HG02870 (cell line): Measurements from ENCODE around the gene SH2D3C.

Experiments used
- ATAC-seq: cut with Tn5 transposase; IDR thresholded peaks from one replicate; pipeline ENCODE4 v1.9.1; 2021; ENCODE audit warnings: mild to moderate bottlenecking, moderate library complexity; ENCODE audit not compliant: unreplicated experiment

SH2D3C gene

DNA sequence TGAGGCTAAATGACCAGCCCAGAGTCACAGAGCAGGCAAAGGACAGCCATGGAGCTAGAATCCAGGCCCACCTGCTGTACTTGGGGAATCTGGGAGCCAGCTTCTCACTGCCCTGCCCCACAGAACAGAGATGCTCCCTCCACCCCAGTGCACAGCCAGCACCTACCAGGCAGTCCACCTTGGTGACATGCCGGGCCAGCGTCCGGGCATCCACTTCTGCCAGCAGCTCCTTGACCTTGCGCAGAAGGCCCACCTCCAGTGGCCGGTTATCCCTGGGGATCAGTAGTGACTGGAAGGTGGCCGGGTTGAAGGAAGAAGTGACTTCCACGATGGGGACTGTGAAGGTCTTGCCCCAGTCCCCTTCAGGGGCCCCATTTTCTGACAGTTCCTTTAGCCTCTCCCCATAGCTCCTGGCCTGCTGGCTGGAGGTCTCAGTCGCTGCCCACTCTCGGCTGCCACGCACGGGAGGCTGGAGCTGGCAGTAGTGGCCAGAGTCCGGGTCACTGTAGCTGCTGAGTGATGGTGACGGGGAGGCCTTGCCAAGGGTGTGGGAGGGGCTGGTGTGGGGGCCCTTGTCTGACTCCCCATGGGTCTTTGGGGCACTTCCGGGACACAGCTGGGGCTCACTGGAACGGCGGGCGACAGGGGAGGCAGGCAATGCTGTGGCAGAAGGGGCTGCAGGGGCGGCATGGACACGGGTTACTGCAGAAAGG is 33.9 kb downstream of the SH2D3C start:
- no peak for ATAC-seq

DNA sequence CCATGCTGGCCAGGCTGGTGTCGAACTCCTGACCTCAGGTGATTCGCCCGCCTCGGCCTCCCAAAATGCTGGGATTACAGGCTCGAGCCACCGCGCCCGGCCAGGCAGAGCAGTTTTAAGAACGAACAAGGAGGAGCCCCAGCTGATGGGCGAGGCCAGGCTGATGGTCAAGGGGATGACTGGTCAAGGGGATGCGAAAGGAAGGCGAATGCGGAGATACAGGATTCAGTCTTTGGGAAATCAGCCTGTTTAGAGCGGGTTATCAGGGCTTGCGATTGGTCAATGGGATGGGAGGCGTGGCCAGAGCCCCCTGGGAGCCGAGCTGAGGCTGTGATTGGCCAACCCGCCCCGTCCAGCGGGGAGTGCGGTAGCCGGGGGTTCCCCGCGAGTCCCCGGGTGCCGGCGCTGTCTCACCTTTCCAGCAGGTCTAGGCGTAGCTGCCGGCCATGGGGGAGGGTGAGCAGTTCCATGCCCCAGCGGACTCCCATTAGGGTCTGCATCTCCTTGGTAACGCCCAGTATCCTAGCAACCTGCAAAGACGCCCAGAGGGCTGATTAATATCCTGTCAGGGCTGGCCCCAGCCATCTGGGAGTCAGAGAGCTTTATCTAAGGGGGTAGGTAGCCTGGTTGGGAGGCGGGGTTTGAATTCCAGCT is 35.9 kb downstream of the SH2D3C start:
- no peak for ATAC-seq

DNA sequence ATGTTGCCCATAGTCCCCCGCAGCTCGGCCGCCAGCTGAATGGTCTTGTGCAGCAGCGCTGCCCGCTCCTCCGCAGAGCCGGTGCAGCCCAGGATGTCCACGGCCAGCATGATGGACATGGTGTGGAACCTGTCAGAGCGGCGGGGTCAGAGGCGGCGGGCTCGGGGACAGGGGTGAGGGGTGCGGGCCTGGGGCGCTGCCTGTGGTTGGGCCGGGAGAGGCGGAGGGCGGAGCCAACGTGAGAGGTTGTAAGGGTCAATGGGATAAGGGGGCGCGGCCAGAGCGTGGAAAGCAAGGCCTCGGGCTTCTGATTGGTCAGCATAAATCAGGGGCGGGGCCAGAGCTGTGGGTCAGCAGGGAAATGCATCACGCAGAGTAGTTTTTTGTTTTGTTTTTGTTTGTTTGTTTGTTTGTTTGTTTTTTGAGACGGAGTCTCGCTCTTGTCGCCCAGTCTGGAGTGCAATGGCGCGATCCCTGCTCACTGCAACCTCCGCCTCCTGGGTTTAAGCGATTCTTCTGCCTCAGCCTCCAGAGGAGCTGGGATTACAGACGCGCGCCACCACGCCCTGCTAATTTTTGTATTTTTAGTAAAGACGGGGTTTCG is 36.5 kb downstream of the SH2D3C start:
- no peak for ATAC-seq

DNA sequence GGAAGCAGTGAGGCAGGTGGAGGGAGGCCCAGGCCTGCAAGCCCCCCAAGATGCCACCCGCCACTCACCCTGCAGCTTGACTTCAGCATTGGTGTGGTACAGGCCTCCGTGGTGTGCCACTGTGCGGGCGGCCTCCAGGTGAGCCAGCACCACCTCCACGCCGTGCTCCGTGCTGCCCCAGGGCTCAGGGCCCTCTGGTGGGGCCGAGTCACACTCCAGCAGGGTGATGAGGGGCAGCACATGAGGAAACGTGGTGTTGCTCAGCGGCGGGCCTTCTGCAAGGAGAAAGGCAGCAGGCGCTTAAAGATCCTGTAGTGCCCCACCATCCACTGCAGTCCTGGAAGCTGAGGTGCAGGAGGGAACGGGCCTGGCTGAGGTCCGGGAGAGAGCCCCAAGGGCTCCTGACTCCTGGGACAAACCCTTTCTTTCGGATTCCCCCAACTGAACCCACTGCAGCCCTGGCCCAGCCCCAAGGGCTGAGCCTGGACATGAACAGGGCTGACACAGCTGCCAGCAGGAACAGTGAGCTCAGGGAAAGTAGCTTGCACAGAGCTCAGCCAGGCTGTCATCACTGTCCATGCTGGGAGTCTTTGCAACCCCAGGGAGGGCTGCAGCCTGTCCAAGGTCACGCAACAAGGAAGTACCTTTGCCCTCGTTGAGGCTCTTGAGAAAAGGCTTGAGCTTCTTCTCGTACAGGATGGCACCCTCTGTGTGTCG is 38.7 kb downstream of the SH2D3C start:
- ATAC-seq = no peak

DNA sequence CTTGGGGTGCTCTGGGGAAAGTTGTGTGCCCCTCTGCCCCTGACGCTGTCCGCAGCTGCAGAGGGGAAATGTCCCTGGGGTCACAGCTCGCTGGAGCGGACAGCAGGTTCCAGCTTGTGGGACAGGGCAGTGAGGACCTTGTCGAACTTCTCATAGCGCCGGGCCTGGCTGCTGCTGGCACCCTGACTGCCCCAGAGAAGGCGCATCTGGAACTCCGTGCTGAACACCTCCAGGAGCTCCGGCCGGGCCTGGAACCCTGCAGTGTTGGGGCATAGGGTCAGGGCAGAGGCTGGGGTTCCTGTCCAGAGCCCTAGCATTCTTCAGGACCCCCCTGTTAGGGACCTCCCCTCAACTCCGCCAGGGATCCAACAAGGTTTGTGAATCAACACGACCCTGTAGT is 39.8 kb downstream of the SH2D3C start:
- ATAC-seq = no peak

DNA sequence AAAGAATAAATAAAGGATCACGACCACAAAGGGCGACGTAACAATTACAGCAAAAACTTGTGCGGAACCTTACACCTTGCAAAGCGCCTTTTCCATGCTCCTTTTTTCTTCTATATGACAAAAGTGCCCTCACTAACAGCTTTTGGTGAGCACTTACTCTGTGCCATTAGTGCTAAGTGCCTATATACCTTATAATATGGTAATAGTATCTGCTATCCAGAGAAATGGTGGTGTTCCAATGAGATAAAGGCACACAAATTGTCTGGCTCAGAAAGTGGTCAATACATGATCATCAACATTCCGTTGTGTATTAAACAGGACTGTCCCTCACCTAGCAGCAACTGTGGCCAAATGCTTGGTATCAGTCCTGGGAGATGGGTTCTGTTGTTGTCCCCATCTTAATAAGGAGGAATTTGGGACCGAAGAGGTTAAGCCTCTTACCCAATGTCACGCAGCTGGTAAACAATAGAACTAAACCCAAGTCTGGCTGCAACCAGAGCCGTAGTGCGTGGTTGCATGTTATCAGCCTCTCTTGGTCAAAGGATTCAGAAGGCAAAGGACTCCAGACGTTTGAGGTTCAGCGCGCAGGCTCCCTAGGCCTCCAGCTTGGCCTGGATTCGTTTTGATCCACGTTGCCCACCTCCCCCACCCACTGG is 42.8 kb downstream of the SH2D3C start:
- ATAC-seq = peak; percentile 1

DNA sequence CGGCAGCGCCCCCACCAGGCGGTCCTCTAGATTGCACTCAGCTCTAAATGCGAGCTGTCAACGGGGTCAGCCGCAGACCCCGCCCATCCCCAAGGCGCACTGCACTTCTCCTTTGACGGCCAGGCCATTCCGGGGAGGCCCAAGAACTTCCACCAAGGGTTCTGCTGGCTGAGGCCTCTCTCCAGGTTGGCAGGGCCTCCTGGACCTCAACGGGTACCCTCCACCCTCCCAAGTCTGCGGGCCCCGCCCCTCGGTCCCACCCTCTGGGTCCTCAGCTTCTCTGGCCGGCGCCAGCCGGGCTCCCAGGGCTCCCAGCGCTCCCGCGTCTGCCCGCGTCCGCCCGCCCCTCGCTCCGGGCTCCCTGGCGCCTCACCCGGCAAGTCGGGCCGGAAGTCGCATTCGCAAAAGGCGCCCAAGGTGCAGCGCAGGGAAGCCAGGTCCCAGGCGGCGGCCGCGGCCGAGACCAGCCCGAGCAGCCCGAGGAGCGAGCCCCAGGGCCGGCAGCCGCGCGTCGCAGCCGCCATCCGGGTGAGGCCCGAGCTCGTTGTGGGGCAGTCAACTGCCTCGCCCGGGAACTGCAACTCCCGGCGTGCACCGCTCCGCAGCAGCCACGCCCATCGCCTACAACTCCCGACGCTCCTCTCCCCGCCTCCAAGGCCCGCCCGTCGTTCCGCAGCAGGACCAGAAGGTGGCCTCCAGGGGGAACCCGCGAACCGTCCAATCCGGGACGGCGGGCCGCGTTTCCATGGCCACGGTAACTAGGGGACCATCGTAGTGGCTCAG is 43.5 kb downstream of the SH2D3C start, which contains the start of gene TOR2A:
TOR2A (minus strand) TSS at position 548 of the 783 bp plus-strand sequence; CDS start at position 524, 24 bp downstream.
- ATAC-seq = peak; percentile 87

DNA sequence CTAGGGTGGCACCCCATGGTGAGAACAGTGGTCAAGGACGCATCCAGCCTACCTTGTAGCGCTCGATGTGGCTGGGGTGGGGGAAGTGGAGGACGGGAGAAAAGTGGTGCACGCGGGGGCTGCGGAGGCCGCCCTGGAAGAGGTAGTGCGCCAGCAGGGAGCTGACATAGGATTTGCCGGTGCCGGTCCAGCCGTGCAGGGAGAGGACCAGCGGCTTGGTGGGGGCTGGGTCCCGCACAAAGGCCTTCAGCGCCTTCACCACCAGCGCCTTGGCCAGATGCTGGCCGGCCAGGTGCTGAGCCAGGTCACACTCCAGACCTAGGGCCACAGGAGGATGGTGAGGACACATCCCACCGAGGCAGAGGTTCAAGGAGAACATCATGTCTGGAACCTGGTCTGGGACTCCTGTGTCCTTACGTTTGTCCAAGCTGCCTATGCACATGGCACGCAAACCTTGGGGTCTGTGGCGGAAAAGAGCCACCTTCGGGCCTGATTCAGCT is 44.2 kb downstream of the SH2D3C start:
- no peak for ATAC-seq

DNA sequence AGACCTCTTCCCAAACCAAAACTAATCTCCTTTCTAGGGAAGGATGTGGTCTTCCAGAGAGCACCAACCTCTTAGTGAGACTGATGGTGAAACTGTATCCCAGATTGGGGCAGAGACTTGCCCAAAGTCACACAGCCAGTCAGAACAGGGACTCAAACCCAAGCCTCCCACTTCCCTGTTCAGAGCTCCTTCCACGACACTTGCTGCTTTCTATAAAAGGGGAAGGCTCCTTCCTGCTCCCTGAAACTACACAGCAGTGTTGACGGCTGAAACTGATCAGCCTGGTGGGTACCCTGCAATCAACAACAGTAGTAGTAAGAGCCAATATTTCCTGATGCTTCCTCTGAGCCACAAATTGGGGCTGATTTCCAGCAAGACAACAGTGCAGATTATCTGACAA is 44.9 kb downstream of the SH2D3C start:
- ATAC-seq = no peak

DNA sequence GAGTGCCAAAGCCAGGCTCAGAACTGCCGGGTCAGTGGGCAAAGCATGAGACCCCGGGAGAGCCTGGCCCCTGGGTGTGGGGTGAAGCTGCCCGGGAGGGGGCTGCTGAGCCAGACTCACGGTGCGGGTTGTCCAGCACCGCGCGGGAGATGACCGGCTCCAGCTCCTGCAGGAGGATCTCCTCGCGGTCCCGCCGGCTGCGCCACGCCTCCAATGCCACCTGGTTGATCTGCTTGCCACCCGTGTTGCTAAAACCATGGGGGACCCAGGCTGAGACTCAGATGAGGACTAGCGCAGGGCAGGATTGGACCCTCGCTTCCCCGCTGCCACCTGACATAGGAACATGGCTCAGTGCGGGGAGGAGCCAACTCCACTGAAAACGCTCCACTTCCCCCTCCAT is 46.0 kb downstream of the SH2D3C start:
- no peak for ATAC-seq

DNA sequence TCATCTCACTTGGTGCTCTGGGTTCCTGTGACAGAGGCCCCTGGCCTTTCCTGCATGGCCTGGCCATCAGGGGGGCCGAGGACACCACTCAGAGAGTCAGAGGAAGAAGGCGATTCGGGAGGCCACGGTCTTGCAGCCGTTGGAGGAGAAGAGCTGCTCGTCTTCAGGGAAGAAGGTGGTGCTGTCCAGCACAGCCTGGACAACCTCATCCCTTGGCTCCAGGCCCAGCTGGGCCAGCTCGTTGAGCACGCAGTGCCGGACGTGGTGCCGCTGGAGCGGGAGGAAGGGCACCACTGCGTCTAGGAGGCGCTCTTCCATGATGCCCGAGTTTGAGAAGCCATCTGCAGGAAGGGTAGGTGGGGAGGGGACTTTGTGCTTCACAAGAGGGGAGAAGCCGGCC is 46.5 kb downstream of the SH2D3C start:
- no peak for ATAC-seq

DNA sequence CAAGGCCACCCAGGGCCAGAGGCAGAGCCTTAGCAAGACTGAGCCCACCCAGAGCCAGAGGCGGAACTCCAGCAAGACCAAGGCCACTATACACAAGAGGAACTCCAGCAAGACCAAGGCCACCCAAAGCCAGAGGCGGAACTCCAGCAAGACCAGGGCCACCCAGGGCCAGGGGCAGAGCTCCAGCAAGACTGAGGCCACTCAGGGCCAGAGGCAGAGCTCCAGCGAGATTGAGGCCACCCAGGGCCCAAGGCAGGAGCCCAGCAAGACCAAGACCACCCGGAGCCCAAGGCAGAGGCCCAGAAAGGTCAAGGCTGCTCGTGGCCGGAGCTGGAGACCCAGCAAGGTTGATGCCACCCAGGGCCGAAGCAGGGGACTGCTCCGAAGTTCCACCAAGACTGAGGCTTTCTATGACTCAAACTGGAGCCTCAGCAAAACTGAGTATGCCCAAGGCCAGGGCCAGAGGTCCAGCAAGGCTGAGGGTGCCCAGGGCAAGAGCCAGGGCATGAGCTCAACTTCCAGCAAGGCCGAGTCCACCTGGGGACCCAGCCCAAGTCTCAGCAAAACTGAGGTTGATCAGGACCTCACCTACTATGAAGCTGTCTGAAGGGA is 47.6 kb downstream of the SH2D3C start:
- no peak for ATAC-seq

DNA sequence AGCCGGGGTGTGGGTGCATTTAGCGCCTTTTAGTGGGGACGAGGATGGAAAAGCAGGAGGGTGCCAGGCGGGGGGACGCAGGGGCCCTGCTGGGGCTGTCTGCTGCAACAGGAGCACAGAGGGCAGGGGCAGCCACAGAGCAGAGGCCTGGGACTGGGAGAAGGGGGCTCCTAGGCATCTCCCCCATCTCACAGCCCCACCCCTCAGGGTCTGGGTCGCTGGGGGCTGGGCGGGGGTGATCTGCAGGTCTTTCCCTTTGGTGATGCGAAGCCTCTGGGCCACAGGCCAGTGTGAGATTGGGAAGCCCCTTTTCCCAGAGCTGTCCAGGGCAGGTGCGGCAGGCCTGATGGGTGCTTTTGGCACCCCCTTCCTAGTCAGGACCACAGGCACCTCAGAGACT is 48.2 kb downstream of the SH2D3C start:
- ATAC-seq = no peak

DNA sequence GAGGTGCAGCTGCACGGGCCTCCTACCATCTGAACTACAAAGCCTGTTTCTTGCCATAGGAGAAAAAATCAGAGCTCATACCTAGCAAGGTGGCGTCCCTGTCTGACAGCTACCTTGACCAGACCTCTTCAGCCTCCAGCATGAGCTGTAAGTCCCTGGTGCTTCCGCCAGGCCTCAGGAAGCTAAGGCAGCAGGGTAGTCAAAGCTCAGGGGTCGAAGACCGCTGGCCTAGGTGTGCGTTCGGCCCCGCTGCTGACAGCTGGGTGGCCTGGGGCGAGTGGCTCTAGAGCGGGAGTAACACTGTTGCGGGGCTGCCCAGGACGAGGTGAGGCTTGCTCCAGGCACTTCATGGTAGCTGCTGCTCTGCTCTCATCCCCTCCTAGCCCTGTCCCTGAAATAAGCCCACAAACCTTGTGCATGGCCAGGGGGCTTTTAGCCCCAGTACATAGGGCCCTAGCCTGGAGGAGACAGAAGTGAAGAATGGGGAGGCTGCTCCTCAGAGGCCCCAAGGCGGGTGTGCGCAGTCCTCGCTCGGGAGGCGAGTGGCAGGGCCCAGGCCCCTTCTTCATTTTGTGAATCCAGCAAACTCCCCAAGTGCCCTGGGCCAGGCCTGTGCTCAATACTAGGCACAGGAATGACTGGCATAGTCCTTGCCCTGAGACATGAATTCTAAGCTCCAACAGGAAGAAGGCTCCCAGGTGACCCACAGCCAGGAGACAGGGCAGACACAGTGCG is 48.8 kb downstream of the SH2D3C start:
- no peak for ATAC-seq

DNA sequence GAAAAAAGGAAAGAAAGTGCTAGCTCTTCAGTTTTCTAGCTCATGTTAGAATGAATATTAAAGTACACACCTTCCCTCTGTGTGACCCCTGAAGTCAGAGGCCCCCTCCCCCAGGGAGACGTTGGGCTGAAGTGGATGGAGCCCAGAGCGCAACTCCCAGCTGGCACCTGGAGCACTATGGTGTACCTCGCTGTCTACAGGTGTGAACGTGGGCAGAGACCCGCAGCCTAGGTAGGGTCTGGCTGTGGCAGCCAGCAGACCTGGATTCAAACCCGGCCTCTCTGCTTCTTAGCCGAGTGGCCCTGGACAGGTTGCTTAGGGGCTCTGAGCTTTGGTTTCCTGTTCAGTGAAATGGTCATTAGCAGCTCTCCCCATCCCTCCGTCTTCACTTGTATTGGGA is 49.7 kb downstream of the SH2D3C start:
- ATAC-seq = no peak

DNA sequence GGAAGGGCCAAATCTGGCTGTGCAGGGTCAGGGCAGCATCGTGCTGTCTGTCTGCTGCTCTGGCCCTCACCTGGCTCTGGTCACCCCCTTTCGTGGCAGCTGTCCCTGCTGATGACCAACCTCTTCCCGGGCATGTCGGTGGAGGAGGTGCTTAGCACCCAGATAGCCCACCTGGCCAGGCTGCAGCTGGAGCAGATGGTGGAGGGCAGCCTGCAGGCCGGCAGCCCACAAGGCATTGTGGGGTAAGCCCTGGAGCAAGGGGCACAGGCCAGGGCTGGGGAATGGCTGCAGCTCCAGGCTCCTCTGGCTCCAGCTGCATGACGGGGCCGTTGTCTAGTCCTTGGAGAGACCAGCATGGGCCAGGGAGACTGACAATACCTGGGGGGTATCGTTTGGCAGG is 51.6 kb downstream of the SH2D3C start:
- no peak for ATAC-seq

DNA sequence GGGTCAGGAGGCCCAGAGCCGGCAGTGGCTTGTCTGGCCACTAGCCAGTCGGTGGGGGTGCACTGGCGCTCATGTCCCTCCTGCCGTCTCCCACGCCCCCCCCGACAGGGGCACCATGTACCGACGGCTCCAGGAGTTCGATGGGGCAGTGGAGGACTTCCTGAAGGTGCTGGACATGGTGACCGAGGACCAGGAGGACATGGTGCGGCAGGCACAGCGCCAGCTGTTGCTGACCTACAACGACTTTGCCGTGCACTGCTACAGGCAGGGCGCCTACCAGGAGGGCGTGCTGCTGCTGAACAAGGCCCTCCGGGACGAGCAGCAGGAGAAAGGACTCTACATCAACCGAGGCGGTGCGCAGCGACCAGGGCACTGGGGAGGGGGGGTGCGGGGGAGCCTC is 54.5 kb downstream of the SH2D3C start:
- no peak for ATAC-seq

DNA sequence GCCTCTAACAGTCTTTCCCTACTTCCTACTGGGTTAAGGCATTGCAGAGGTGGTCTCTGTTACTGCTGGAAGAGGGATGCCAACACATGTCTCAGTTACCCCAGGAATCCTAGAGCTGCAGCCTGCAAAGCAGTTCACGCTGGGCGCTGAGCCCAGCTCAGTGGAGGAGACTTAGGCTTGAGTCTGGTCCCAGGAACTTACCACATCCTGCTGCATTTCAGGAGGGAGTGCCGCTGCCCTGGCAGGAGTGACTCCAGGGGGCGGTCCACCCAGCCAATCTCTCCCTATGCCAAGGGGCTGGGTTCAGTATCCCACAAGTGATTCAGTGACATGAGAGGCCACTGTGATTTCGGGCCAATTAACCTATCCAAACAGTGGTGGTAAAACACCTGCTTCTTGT is 55.0 kb downstream of the SH2D3C start:
- ATAC-seq = no peak

DNA sequence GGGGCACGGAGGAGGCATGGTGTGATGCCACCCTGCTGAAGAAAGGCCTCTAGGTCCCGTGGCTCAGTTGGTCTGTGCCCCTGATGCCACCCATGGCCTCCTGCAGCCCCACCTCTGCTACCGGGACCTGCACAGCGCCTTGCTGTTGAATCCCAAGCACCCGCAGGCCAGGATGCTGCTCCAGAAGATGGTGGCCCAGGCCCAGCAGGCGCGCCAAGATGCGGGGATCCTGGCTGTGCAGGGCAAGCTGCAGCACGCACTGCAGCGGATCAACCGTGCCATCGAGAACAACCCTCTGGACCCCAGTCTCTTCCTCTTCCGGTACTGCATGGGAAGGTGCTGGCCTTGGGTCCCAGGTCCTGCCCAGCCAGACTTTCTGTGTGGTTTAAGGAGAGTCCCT is 55.5 kb downstream of the SH2D3C start:
- ATAC-seq = no peak
